HepG2 (cell line): Measurements from ENCODE around the gene SGPP1.

Source experiments
- ARNT ChIP-seq: fragments of 450-650 bp; IDR thresholded peaks from 2 replicates; pipeline ENCODE4 v1.6.1; 2017
- CC2D1A ChIP-seq: sonication (generic); formaldehyde crosslinking; IDR thresholded peaks from 2 replicates; pipeline ENCODE4 v1.8.1; 2023; ENCODE audit warnings: mild to moderate bottlenecking, missing genetic modification reagents
- ETV6 ChIP-seq: sonication (generic); formaldehyde crosslinking; conservative IDR thresholded peaks from 2 replicates; pipeline ENCODE4 v1.4.0; 2020; ENCODE audit warnings: missing genetic modification reagents
- MYC ChIP-seq: sonication (generic); formaldehyde crosslinking; IDR thresholded peaks from 2 replicates; pipeline ENCODE4 v1.9.0; 2021; ENCODE audit warnings: missing genetic modification reagents, borderline replicate concordance
- TF ChIP-seq, protein P1 (sequence below): IDR thresholded peaks from 2 replicates; pipeline ENCODE4 v1.6.1; 2016; ENCODE audit warnings: missing compliant biosample characterization, missing genetic modification reagents, borderline replicate concordance

DNA sequence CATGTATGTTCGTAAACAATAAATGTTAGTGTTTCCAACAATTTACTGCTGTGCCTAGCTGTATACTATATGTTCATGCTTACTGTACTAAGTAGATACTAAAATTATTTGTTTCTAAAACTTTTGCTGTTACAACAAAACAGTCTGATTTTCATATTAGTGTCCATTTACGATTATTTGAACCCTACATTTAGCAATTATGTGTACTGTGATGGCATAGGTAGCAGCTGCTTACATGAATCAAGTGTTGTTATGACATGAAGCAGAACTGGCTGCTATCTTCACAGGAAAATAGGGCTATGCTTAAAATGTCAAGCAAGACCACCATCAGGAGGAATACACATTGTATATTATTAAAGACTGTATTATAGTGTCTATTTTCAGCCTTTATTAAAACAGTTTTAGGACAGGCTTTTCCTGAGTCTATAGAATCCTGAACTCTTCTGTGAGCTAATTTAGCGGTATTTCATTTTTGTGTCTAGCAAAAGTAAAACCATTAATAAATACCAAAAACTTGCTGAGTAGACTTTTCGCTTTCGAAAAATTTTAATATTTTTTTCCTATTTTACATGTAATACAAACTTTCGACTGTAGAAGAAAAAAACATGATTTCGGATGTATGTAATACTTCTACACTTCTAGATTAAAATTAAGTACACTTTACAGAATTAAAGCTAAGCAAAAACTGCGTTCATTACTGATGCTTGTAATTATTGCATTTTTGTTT, 85.0 kb downstream of the SGPP1 start:
- no peak for TF ChIP-seq ARNT
- TF ChIP-seq MYC = no peak
- TF ChIP-seq CC2D1A (CRISPR knock-in tag) = no peak
- TF ChIP-seq, protein P1, sequence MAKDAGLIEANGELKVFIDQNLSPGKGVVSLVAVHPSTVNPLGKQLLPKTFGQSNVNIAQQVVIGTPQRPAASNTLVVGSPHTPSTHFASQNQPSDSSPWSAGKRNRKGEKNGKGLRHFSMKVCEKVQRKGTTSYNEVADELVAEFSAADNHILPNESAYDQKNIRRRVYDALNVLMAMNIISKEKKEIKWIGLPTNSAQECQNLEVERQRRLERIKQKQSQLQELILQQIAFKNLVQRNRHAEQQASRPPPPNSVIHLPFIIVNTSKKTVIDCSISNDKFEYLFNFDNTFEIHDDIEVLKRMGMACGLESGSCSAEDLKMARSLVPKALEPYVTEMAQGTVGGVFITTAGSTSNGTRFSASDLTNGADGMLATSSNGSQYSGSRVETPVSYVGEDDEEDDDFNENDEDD (CRISPR knock-in tag) = no peak
- no peak for TF ChIP-seq ETV6 (CRISPR knock-in tag)
